GM18909 (cell line): ENCODE data around the gene DPYD.
A peak's percentile ranks its signal among the peaks of the same experiment; 100 is the strongest.

Experiments
- ATAC-seq: cut with Tn5 transposase; IDR thresholded peaks from one replicate; pipeline ENCODE4 v1.9.1; 2021; ENCODE audit warnings: mild to moderate bottlenecking; ENCODE audit not compliant: unreplicated experiment, poor library complexity

The DPYD gene

GRCh38 chr1:97909266-97909665, 11.6 kb downstream of the DPYD start:
- no peak for ATAC-seq

GRCh38 chr1:97907886-97908285, 12.9 kb downstream of the DPYD start:
- no peak for ATAC-seq

- ATAC-seq = no peak
Observed at GRCh38 chr1:97906567-97907241, 14.1 kb downstream of the DPYD start.

GRCh38 chr1:97905141-97905940, 15.5 kb downstream of the DPYD start:
- no peak for ATAC-seq

- ATAC-seq = no peak
Observed at GRCh38 chr1:97904534-97904933, 16.3 kb downstream of the DPYD start.

GRCh38 chr1:97903626-97904025, 17.2 kb downstream of the DPYD start:
- ATAC-seq = no peak

- ATAC-seq = no peak
Observed at GRCh38 chr1:97902067-97902466, 18.8 kb downstream of the DPYD start.

- no peak for ATAC-seq
Observed at GRCh38 chr1:97901017-97901658, 19.7 kb downstream of the DPYD start.

- ATAC-seq = no peak
Observed at GRCh38 chr1:97898948-97899347, 21.9 kb downstream of the DPYD start.

- no peak for ATAC-seq
Observed at GRCh38 chr1:97895278-97895677, 25.6 kb downstream of the DPYD start.

GRCh38 chr1:97893844-97894243, 27.0 kb downstream of the DPYD start:
- no peak for ATAC-seq

GRCh38 chr1:97886199-97886598, 34.6 kb downstream of the DPYD start:
- ATAC-seq = no peak

GRCh38 chr1:97883823-97884222, 37.0 kb downstream of the DPYD start:
- no peak for ATAC-seq

- ATAC-seq = no peak
Observed at GRCh38 chr1:97877307-97877706, 43.5 kb downstream of the DPYD start.

GRCh38 chr1:97875996-97876395, 44.8 kb downstream of the DPYD start:
- no peak for ATAC-seq

GRCh38 chr1:97870589-97870988, 50.2 kb downstream of the DPYD start:
- ATAC-seq = no peak

- ATAC-seq = no peak
Observed at GRCh38 chr1:97869441-97869840, 51.4 kb downstream of the DPYD start.

GRCh38 chr1:97867127-97867526, 53.7 kb downstream of the DPYD start:
- no peak for ATAC-seq

GRCh38 chr1:97864615-97865014, 56.2 kb downstream of the DPYD start:
- peak; percentile 68 for ATAC-seq

GRCh38 chr1:97853221-97853620, 67.6 kb downstream of the DPYD start:
- ATAC-seq = no peak
